SHP77 (cell line): ENCODE data around the gene CEP290.
A peak's percentile ranks its signal among the peaks of the same experiment; 100 is the strongest.

Experiments used
- DNase-seq, 2 experiments: peaks; one replicate each; lab custom pipeline; 2025; lab: John Stamatoyannopoulos, UW

The CEP290 gene, protein sequence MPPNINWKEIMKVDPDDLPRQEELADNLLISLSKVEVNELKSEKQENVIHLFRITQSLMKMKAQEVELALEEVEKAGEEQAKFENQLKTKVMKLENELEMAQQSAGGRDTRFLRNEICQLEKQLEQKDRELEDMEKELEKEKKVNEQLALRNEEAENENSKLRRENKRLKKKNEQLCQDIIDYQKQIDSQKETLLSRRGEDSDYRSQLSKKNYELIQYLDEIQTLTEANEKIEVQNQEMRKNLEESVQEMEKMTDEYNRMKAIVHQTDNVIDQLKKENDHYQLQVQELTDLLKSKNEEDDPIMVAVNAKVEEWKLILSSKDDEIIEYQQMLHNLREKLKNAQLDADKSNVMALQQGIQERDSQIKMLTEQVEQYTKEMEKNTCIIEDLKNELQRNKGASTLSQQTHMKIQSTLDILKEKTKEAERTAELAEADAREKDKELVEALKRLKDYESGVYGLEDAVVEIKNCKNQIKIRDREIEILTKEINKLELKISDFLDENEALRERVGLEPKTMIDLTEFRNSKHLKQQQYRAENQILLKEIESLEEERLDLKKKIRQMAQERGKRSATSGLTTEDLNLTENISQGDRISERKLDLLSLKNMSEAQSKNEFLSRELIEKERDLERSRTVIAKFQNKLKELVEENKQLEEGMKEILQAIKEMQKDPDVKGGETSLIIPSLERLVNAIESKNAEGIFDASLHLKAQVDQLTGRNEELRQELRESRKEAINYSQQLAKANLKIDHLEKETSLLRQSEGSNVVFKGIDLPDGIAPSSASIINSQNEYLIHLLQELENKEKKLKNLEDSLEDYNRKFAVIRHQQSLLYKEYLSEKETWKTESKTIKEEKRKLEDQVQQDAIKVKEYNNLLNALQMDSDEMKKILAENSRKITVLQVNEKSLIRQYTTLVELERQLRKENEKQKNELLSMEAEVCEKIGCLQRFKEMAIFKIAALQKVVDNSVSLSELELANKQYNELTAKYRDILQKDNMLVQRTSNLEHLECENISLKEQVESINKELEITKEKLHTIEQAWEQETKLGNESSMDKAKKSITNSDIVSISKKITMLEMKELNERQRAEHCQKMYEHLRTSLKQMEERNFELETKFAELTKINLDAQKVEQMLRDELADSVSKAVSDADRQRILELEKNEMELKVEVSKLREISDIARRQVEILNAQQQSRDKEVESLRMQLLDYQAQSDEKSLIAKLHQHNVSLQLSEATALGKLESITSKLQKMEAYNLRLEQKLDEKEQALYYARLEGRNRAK (N-terminal part only)

DNA sequence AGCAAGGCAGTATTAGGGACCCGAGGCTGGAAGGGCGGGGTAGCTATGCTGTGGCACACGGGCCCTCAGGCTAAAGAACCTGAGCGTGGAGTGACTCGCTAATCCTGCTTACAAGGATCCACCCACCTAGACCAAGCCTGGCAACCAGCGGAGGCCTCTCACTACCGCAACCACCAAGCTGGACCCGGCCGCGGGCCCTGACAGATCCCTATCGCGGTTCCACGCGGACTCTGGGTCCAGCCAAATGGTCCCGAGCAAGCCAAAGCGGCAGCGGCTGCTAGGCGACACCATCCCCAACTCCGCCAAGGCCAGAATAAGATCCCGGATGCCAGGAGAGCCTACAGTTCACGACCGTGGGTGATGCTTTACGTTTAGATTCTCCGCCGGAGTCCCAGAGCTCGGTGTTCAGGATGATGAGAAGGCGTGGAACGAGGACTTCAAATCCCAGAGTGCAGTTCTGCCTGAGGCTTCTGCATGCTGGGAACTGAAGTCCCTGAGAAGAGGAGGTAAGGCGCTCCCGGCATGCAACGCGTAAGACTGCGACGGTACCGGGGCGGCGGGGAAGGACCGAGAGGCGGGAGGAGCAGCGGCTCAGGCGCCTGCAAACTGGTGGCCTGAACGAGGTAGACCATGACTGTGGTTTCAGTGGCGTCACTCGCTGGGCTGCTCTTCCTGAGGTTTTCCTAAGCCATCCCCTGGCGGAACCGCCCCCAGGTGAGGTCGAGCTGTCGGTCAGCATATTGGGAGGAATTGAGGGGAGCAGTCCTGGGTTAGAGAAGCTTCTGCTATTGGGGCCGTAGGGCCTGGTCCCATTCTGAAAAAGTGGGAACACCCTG, at the start of gene CEP290, which contains the start of gene TMTC3:
Gene CEP290, minus strand, starts transcription at position 315 of the 836 bp plus-strand sequence. CDS start 781 bp downstream, outside the sequence.
Gene TMTC3, plus strand, starts transcription at position 534 of the 836 bp plus-strand sequence. CDS start 6,009 bp downstream, outside the sequence.
- peak; percentile 99 for DNase-seq

DNA sequence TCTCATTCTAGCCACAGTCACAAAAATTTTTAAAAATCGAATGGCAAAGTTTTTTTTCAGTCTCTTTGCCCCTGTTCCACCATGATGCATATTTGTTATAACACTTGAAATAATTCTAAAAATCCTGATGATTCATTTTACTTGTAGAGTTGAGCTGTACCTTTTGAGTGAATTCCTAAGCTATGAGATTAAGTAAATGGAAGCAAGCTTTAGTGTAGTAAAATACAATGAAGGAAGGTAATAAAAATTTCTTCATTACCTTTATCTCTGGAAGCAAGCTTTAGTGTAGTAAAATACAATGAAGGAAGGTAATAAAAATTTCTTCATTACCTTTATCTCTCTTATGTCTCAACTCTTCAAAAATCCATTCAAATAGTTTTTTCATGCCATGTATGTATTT, 46.3 kb upstream of the CEP290 start:
- no peak for DNase-seq

DNA sequence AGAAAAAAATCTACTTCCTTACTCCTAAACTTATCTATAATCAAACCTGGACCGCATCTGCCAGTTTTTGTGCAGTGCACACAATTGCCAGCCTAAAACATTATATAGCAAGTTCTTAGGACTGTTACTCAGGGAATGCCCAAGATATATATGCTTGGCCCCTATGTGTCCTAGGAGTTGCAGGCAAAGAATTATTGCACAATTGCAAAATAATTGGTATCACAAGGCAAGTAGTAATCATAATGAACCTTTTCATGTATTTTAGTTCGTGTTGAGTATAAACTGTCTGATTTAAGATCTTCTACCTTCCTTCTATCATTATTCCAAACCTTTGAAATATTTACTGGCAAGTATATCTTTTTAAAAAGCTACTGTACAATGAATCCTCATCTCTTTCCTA, 45.7 kb upstream of the CEP290 start:
- DNase-seq: no peak

DNA sequence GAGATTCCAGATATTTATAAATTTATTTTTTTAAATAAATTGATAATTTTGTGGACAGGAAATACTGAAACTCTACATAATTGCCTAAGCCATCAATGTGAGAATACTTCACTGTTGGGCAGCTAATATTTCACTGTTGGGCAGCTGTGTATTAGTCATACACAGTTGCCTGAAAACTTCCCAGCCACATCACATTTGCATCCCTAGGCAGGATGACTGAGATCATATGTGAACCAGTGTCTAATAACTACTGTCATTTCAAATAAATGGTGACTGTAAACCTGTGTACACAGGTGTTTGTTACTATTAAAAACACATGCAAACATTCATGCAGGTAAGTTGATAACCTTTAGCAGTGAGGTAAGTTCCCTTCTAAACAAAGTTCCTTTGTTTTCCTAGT, 44.1 kb upstream of the CEP290 start:
- DNase-seq: no peak

DNA sequence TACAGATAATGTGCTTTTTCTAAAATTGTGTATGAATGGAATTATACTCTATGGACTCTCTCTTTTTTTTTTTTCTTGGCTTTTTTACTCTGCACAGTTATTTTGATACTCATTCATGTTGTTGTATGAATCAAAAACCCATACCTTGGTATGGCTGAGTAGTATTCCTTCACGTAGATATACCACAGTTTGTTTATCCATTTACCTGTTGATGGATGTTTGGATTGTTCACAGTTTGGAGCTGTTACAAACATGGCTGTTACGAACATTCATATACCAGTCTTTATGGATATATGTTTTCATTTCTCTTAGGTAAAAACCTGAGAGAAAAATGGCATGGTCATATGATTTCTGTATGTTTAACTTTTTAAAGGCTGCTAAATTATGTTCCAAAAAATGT, 43.4 kb upstream of the CEP290 start:
- DNase-seq: no peak

DNA sequence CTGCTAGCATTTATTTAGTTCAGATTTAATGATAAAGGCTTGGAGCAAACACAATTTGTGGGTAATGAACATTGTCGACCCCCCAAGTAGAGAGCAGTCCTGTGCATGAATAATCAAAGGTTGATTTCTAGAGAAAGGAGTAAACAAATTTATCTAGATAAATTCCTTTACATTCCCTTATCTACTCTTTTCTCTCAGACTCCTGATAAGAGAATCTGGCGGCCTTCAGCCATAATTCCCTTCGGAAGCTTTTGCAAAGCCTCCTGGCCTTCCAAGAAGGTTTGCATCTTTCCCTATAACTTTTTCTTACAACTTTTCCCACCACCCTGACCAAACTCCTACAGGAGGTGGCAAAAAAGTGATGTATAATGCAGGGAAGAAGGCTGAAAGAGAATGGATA, 42.3 kb upstream of the CEP290 start:
- no peak for DNase-seq

DNA sequence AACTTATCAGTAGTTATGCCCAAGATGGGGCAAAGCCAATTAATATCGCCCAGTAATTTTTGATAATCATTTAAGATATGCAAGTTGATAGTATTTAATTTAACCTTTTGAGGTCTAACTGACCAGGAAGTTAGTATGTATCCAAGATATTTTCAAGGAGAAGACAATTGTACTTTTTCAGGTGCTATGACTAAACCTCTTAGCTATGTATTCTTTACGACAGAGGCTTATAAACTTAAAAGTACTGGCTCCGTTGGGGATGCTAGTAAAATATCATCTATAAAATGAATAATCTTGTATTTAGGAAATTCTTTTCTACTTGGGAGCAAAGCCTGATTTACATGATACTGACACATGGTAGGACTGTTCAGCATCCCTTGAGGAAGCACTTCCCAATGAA, 40.5 kb upstream of the CEP290 start:
- DNase-seq: no peak

DNA sequence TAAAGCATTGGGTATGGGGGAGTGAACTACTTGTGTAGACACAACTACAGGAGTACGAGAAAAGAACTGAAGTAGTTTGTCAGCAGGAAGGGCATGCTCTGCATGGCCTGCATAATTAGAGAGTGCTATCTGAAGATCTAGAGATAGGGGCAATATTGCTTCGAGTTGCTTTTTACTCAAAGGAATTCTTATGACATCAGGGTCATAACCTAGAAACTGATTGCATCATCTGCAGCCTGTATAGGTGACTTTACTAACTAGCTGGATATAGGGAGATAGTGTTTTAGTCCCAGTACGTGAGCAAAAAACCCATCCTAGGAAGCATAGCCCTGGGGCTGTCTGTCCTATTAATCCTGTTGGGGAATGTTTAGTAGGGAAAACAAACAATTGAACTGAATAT, 40.0 kb upstream of the CEP290 start:
- no peak for DNase-seq

DNA sequence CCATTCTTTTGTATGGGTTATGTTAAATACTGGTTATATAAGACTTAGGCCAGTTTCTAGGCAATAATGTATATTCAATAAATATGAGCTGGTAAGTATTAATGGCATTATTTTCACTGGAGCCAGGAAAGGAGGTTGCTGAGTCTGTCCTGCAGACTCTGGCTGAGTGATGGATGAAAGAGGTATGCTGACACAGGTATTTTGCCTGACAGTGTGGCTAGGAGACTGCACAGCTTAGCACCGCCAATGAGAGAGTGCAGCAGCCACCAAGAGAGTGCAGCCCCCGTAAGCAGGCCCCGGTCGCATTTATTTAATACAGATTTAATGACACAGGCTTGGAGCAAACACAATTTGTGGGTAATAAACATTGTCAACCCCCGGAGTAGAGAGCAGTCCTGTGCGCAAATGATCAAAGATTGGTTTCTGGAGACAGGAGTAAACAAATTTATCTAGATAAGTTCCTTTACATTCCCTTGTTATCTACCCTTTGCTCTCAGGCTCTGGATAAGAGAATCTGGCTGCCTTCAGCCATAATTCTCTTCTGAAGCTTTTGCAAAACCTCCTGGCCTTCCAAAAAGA, 37.6 kb upstream of the CEP290 start:
- no peak for DNase-seq

DNA sequence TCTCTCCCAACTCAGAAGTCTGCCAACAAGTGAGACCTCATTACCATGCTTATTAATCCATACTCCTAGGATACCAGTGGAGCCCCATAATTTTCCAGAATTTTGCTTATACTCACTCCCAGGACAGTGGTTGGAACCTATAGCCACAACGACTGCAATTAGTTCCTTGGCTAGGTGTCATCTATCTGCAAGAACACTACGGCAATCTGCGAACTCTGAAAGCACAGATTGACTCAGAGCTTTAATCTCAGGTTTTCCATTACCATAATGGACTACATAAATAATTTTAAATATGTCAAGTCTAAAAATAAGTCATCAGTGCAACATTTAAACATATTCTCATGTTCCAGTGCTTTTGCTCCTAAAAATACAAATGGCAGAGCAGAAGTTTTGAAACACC, 33.7 kb upstream of the CEP290 start:
- no peak for DNase-seq

DNA sequence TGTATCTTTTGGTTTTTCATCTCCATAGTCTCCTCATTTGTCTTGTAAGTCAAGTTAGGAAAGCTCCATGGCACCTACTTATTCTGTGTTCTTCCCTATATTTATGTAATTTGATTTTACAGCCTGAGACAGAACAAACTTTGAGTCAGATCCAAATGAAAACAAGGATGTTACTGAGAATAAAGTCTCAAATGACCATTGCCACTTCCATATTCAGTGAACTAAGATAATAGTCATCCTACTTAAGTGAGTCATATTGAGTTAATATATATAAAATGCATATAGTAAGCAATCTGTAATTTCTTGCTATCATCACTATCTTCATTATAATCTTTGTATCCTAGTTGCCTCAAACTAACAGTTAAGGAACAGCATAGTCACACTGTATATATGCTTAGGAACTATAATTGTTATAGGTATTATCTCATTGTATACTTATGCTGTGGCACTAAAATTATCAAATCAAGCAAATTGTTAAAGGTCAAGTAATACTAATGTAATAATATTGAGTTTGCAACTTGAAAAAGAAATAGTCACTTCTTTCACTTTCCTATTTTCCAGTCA, 31.0 kb upstream of the CEP290 start:
- DNase-seq: no peak

DNA sequence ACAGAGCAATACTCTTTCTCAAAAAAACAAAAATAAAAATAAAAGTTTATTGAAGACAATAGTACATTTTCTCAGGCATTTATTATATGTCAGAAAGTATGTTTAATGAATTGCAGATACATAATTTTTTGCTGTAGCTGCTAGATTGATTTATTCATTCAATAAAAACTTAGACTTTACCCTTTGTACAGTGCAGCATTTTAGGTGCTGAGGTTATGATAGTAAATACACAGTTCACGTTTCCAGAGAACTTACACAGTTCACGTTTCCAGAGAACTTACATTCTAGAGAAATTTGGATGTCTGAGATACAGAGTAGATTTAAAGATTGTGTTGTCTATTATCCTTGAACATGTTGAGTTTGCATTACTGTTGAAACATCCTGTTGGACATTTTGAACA, 25.5 kb upstream of the CEP290 start:
- DNase-seq: no peak

DNA sequence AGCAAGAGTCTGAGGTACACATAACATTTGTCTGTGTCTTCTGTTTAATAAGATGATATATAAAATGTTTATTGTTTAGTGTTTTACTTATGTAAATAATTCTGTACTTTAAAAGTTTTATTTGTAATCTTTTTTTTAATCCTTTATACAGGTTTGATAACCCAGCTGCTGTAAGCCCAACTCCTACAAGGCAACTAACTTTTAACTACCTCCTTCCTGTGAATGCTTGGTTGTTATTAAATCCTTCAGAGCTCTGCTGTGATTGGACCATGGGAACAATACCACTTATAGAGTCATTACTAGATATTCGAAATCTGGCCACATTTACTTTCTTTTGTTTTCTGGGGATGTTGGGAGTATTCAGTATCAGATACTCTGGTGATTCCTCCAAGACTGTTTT, 24.3 kb upstream of the CEP290 start:
- no peak for DNase-seq

DNA sequence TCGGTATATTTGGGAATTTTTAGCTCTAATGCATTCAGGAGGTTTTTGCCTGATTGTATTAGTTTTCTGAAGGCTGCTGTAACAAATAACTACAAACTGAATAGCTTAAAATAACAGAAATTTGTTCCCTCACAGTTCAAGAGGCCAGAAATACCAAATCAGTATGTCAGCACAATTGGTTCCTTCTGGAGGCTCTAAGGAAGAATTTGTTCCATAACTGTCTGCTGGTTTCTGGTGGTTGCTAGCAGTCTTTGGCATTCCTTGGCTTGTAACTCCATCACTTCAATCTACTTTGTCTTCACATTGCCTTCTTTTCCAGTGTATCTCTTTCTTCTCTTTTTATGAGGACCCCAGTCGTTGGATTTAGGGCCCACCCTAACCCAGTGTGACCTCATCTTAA, 21.5 kb upstream of the CEP290 start:
- DNase-seq: no peak

DNA sequence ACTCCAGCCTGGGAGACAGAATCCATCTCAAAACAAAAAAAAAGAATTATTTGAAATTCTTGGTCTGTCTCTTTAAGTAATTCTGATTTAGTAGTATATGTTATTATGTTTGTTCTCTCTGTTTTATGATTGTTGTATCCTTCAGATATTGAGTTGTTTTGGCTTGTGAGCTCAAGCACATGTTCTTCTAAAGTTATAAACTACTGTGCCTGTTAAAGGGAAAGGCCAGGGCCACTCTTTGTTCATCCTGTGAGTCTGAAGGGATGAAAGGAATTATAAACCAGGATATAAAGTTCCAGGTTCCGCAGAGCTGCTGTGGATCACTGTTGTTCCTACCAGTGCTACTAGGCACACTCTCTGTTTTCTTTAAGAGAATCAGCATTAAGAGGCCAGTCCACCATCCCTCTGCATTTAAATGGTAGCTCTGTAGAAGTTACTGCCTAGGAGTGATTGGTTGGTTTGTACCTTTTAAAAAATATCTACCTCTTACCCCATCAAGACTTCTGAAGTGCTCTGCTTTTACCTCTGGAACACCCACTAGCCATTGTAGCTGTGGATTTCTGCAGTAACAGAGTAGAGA, 14.3 kb upstream of the CEP290 start:
- no peak for DNase-seq

DNA sequence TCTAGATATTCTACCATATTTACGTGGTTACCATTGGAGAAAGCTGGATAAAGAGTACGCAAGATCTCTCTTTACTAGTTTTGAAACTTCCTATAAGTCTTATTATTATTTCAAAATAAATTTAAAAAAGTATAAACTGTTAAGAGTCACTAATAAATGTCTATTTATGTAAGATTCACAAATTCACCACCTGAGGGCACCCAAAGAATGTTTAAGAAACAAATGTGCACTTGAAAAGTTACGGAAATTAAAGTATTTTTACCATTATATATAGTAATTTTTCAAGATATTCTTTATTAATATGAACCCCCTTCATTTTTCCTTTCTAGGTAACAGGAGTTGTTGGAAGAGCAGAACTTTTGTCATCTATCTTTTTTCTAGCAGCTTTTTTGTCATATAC, 12.1 kb upstream of the CEP290 start:
- DNase-seq: no peak

DNA sequence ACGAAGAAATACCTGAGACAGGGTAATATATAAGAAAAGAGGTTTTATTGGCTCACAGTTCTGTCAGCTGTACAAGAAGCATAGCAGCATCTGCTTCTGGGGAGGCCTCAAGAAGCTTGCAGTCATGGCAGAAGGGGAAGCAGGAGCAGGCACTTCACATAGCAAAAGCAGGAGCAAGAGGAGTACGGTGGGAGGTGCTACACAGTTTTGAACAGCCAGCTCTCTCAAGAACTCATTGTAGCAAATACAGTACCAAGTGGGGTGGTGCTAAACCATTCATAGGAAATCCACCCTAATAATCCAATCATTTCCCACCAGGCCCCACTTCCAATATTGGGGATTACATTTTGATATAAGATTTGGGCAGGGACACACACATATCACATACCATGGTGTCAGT, 8.2 kb upstream of the CEP290 start:
- no peak for DNase-seq

DNA sequence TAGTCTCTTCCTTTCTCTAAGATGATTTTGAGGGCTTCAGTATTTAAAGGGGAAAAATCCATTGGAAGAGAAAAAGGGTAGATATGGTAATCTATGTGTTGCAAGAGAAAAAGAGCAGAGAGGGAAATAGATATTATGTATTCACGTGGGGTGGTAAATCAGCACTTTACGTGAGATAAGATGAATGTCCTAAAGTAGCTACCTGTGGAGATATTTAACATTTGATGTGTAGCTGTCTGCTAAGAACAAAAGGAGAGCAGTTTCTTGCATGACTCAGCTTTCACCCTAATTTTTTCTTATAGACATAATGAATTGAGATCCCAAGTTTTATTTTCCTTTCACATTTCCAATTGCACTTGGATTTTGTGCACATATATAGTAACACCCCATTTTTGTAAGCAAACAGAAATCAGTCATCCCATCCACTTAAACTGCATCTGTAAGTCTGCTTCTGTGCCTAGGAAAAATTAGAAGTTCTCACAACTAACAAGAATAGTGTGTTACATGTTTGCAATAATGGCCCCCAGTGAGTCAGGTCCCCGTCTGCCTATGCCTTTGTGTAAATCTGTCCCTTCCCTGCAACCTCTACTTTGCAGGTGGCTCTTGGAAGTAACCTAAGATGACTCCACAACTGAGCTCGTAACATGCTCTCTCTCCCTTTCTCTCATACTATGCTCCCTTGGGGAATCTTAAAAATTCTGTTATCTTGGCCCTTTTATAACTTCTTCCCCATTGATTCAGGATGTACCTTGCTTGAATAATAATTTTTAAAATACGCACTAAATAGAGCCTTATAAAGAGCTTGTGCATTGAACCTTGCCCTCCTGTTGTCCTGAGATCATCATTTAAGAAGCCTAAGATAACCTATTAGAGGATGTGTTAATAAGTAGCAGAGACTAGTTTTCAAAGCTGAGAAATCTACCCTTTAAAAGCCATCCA, 3.9 kb upstream of the CEP290 start:
- no peak for DNase-seq
